Measurements from ENCODE around the gene GNG7. TPM values are rescaled to one million over a fixed set of nuclear protein-coding genes. Genes with fewer than 3 reads are reported as not detected.

Gene GNG7
- total and polyA plus RNA-seq, 12 donors: 0.83 to 16.5 (median 7.8) TPM

GRCh38 chr19:2462635-2463421 is 239.7 kb downstream of the GNG7 start:
- WGBS, 4 donors: 9 to 20% (median 16%) methylated on average over 37 to 46 of the region's 46 CpGs
- Histone ChIP-seq H3K4me3 (peak overlapping the region in 2 of 4 donors; percentile 60 to 81), H3K9me3 (replicated peaks in 1 of 3) (no peaks in the 10 kb centered on the region), H3K36me3 (replicated peaks in 1 of 2) (no peaks in the 10 kb centered on the region), H3K4me1 (replicated peaks in 1 of 2) (peaks cover 11 to 13% of the 10 kb centered on the region in 2 donors), H3K27me3 (no peaks in the 10 kb centered on the region), H3K27ac (peak overlapping the region in 1 of 5 donors; percentile 32)
- intact Hi-C loops (cut with DNase I): no loop called here
- peak in 1 of 2 donors; percentile 94 for TF ChIP-seq POLR2A (IDR thresholded peaks at IDR 0.05)
- peak in 1 of 6 experiments; percentile 38 for TF ChIP-seq CTCF (IDR thresholded peaks at IDR 0.05)
- peak; percentile 87 to 93 (median 92) for DNase-seq

- H3K27ac ChIP-seq: no peak overlapping the region
- intact Hi-C loops (cut with DNase I): no loop called here
These were observed 240.5 kb downstream of the GNG7 start for GRCh38 chr19:2461751-2462634.

More at GRCh38 chr19:2461751-2462634, 240.5 kb downstream of the GNG7 start:
- 3 to 11% (median 7%) methylated on average over 25 to 62 of the region's 62 CpGs for WGBS, 4 donors
- Histone ChIP-seq H3K4me3 (peak overlapping the region in 2 of 4 donors; percentile 60 to 81), H3K36me3 (replicated peaks in 1 of 2) (no peaks in the 10 kb centered on the region), H3K27me3 (no peaks in the 10 kb centered on the region), H3K4me1 (replicated peaks in 1 of 2) (peaks cover 17 to 18% of the 10 kb centered on the region in 2 donors), H3K9me3 (replicated peaks in 1 of 3) (no peaks in the 10 kb centered on the region)
- DNase-seq: peak in 5 of 7 donors; percentile 31 to 58 (median 52)
- TF ChIP-seq CTCF (IDR thresholded peaks at IDR 0.05) (peak in 1 of 6 experiments; percentile 17), POLR2A (IDR thresholded peaks at IDR 0.05) (no peak)

Small RNA genes lying within 50 kb of the gene (microRNA-seq; reads per million reads assigned to microRNA genes)
- gene MIR7850: 0 to 0.45 (median 0) reads per million in 3 donors

Small RNA genes lying within 50 kb of the gene (small RNA-seq; reads per million reads assigned to genes)
- gene MIR7850 (0 reads per million in 2 donors), gene RN7SL121P (0 reads per million in 2 donors), gene RNU6-993P (0 reads per million in 2 donors)

Other genes starting within 250 kb of the GNG7 start
- 10 to 100 TPM; 13.0 to 34.9 (median 21.1) TPM for gene LMNB2, start 245.7 kb downstream of the GNG7 start, total RNA-seq
- gene LMNB2, start 245.7 kb downstream of the GNG7 start, polyA plus RNA-seq: 10 to 100 TPM in 2 of 3 donors, 1 to 10 TPM in 1; 8.8 to 24.9 (median 16.1) TPM
- 100 to 1,000 TPM in 2 of 9 donors, 10 to 100 TPM in 7; 14.1 to 119 (median 63.6) TPM for gene GADD45B, start 226.6 kb downstream of the GNG7 start, total RNA-seq
- gene GADD45B, start 226.6 kb downstream of the GNG7 start, polyA plus RNA-seq: 100 to 1,000 TPM in 1 of 3 donors, 10 to 100 TPM in 2; 18.3 to 132 (median 81.2) TPM
- 1 to 10 TPM in 6 of 9 donors, under 1 TPM in 3; 0.09 to 4.8 (median 1.9) TPM for gene DIRAS1, start 18.7 kb upstream of the GNG7 start, total RNA-seq
- 1 to 10 TPM; 1.4 to 2.3 (median 1.7) TPM for gene DIRAS1, start 18.7 kb upstream of the GNG7 start, polyA plus RNA-seq
- 10 to 100 TPM; 25.1 to 75.8 (median 36.9) TPM for gene SLC39A3, start 37.3 kb upstream of the GNG7 start, total RNA-seq
- gene SLC39A3, start 37.3 kb upstream of the GNG7 start, polyA plus RNA-seq: 10 to 100 TPM; 39.4 to 72.2 (median 44.2) TPM
- 10 to 100 TPM; 28.2 to 79.2 (median 54.2) TPM for gene SGTA, start 80.6 kb upstream of the GNG7 start, total RNA-seq
- gene SGTA, start 80.6 kb upstream of the GNG7 start, polyA plus RNA-seq: 100 to 1,000 TPM in 1 of 3 donors, 10 to 100 TPM in 2; 30.3 to 104 (median 74.5) TPM
- gene THOP1, start 82.8 kb upstream of the GNG7 start, total RNA-seq: 10 to 100 TPM; 33.0 to 77.3 (median 44.0) TPM
- gene THOP1, start 82.8 kb upstream of the GNG7 start, polyA plus RNA-seq: 100 to 1,000 TPM in 1 of 3 donors, 10 to 100 TPM in 2; 23.1 to 138 (median 63.0) TPM
- gene ZNF554, start 117.2 kb upstream of the GNG7 start, total RNA-seq: 1 to 10 TPM; 1.6 to 6.4 (median 4.3) TPM
- 1 to 10 TPM; 2.7 to 6.9 (median 3.3) TPM for gene ZNF554, start 117.2 kb upstream of the GNG7 start, polyA plus RNA-seq
- gene ZNF555, start 138.8 kb upstream of the GNG7 start, total RNA-seq: 1 to 10 TPM; 2.5 to 7.2 (median 6.0) TPM
- 1 to 10 TPM; 1.9 to 5.7 (median 3.0) TPM for gene ZNF555, start 138.8 kb upstream of the GNG7 start, polyA plus RNA-seq
- gene ZNF556, start 164.6 kb upstream of the GNG7 start, total RNA-seq: under 1 TPM in 6 of 9 donors, not detected in 3; 0.06 to 0.45 (median 0.13) TPM
- under 1 TPM; 0.03 to 0.18 (median 0.08) TPM for gene ZNF556, start 164.6 kb upstream of the GNG7 start, polyA plus RNA-seq
- 1 to 10 TPM; 2.6 to 5.7 (median 3.5) TPM for gene ZNF57, start 198.2 kb upstream of the GNG7 start, total RNA-seq
- 1 to 10 TPM; 2.7 to 3.9 (median 3.4) TPM for gene ZNF57, start 198.2 kb upstream of the GNG7 start, polyA plus RNA-seq
- gene ZNF77, start 242.3 kb upstream of the GNG7 start, total RNA-seq: 10 to 100 TPM in 1 of 9 donors, 1 to 10 TPM in 8; 1.1 to 10.6 (median 3.9) TPM
- gene ZNF77, start 242.3 kb upstream of the GNG7 start, polyA plus RNA-seq: 1 to 10 TPM; 2.9 to 3.2 (median 3.1) TPM

Measured in adrenal gland (tissue), 12 donors.